Ureter (tissue), 1 donor: ENCODE data around the gene COL4A2. TPM values are rescaled to one million over a fixed set of nuclear protein-coding genes. Genes with fewer than 3 reads are reported as not detected.
"Not testable (repeated sequence)": the region's sequence is repeated elsewhere in the genome, so short reads cannot be mapped to it uniquely, and the experiment has no call there.

Source experiments
- DNase-seq: peaks from one replicate; pipeline ENCODE4 v3.0.0-alpha.2; 2020; ENCODE audit warnings: low spot score
- total RNA-seq: library from RNA; stranded (reverse); gene quantifications from one replicate; pipeline ENCODE4 v1.2.4, GENCODE V29; 2023
- donor health status: DM: yes; HTN: yes; CAD: no.

The COL4A2 gene
- total RNA-seq, 1 donor from 2014 or later = 227 TPM

- DNase-seq = no peak
These were observed 189.2 kb downstream of the COL4A2 start for GRCh38 chr13:110496281-110496680.

- no peak for DNase-seq
These were observed 189.9 kb downstream of the COL4A2 start for GRCh38 chr13:110497003-110497402.

GRCh38 chr13:110497896-110498295 lies 190.8 kb downstream of the COL4A2 start:
- DNase-seq = not testable (repeated sequence)

GRCh38 chr13:110498327-110498726 lies 191.2 kb downstream of the COL4A2 start:
- DNase-seq = no peak

- DNase-seq = no peak
These were observed 191.7 kb downstream of the COL4A2 start for GRCh38 chr13:110498765-110499164.

- DNase-seq = no peak
These were observed 192.7 kb downstream of the COL4A2 start for GRCh38 chr13:110499621-110500281.

GRCh38 chr13:110500341-110500740 lies 193.3 kb downstream of the COL4A2 start:
- no peak for DNase-seq

GRCh38 chr13:110501188-110501587 lies 194.1 kb downstream of the COL4A2 start:
- DNase-seq = no peak

GRCh38 chr13:110503037-110503901 lies 196.2 kb downstream of the COL4A2 start:
- DNase-seq = no peak

GRCh38 chr13:110503979-110504499 lies 197.0 kb downstream of the COL4A2 start:
- DNase-seq = no peak

GRCh38 chr13:110505594-110505993 lies 198.5 kb downstream of the COL4A2 start:
- DNase-seq = no peak

- DNase-seq = no peak
These were observed 199.3 kb downstream of the COL4A2 start for GRCh38 chr13:110506396-110506795.

- DNase-seq = peak; percentile 84
These were observed 199.9 kb downstream of the COL4A2 start for GRCh38 chr13:110506859-110507566.

- peak; percentile 80 for DNase-seq
These were observed 200.7 kb downstream of the COL4A2 start for GRCh38 chr13:110507678-110508381.

- DNase-seq = no peak
These were observed 202.4 kb downstream of the COL4A2 start for GRCh38 chr13:110509478-110509926.

GRCh38 chr13:110509971-110510786 lies 203.1 kb downstream of the COL4A2 start:
- no peak for DNase-seq

GRCh38 chr13:110511509-110512181 lies 204.6 kb downstream of the COL4A2 start:
- no peak for DNase-seq

- no peak for DNase-seq
These were observed 205.2 kb downstream of the COL4A2 start for GRCh38 chr13:110512198-110512740.

GRCh38 chr13:110516500-110516899 lies 209.4 kb downstream of the COL4A2 start:
- no peak for DNase-seq
